WTC11 (cell line): ENCODE measurements around the gene KRT16. TPM values are rescaled to one million over a fixed set of nuclear protein-coding genes. Genes with fewer than 3 reads are reported as not detected.

Experiments
- ATAC-seq: fragments of 200-7000 bp; cut with Tn5 transposase; 2 replicates; pipeline ENCODE4 v1.10.0; 2021; ENCODE audit warnings: mild to moderate bottlenecking, moderate library complexity
- CTCF ChIA-PET: fragments of 300-600 bp; sonication (Branson Sonifier 250); formaldehyde crosslinking; loops from one replicate; lab custom pipeline; 2021; ENCODE audit warnings: antibody characterized with exemption; lab: Charles Lee
- POLR2A ChIA-PET: fragments of 350-600 bp; sonication (Branson Sonifier 250); formaldehyde crosslinking; loops from one replicate; lab custom pipeline; 2021; ENCODE audit warnings: antibody characterized with exemption; lab: Charles Lee
- DNase-seq: peaks from one replicate; pipeline ENCODE4 v3.0.0; 2021; ENCODE audit warnings: low spot score
- H3K27ac Mint-ChIP-seq: 2 replicates; pipeline ENCODE4 v1.8.0; 2021; ENCODE audit warnings: mixed read lengths
- H3K27me3 Mint-ChIP-seq: 2 replicates; pipeline ENCODE4 v1.8.0; 2021; ENCODE audit warnings: low read depth, mild to moderate bottlenecking, moderate library complexity, mixed read lengths
- H3K36me3 Mint-ChIP-seq: 2 replicates; pipeline ENCODE4 v1.8.0; 2021; ENCODE audit warnings: mixed read lengths
- H3K4me1 Mint-ChIP-seq: 2 replicates; pipeline ENCODE4 v1.8.0; 2022; ENCODE audit warnings: mixed read lengths
- H3K4me3 Mint-ChIP-seq: 2 replicates; pipeline ENCODE4 v1.8.0; 2021; ENCODE audit warnings: mild to moderate bottlenecking, moderate library complexity, mixed read lengths
- H3K9me3 Mint-ChIP-seq: 2 replicates; pipeline ENCODE4 v1.8.0; 2021; ENCODE audit warnings: mixed read lengths
- AR ChIP-seq: fragments of 250-450 bp; sonication (Bioruptor Pico); IDR thresholded peaks from 2 replicates; pipeline ENCODE4 v1.9.0; 2021; ENCODE audit warnings: mild to moderate bottlenecking
- ATF1 ChIP-seq: sonication (generic); formaldehyde crosslinking; IDR thresholded peaks from 2 replicates; pipeline ENCODE4 v1.8.1; 2023; ENCODE audit warnings: mild to moderate bottlenecking, moderate library complexity, missing genetic modification reagents
- CTCF ChIP-seq: fragments of 200-600 bp; IDR thresholded peaks from 2 replicates; pipeline ENCODE4 v1.8.0; 2022; ENCODE audit warnings: antibody characterized with exemption
- E2F1 ChIP-seq: sonication (generic); formaldehyde crosslinking; IDR thresholded peaks from 2 replicates; pipeline ENCODE4 v1.8.0; 2022; ENCODE audit warnings: mild to moderate bottlenecking, missing genetic modification reagents
- ELF4 ChIP-seq: sonication (generic); formaldehyde crosslinking; IDR thresholded peaks from 2 replicates; pipeline ENCODE4 v1.8.1; 2022; ENCODE audit warnings: low read depth, mild to moderate bottlenecking, moderate library complexity, missing genetic modification reagents
- EMX1 ChIP-seq: fragments of 250-450 bp; sonication (Bioruptor Pico); IDR thresholded peaks from 2 replicates; pipeline ENCODE4 v1.8.0; 2021; ENCODE audit warnings: mild to moderate bottlenecking
- ETV6 ChIP-seq: sonication (generic); formaldehyde crosslinking; IDR thresholded peaks from 2 replicates; pipeline ENCODE4 v1.8.1; 2022; ENCODE audit warnings: mild to moderate bottlenecking, missing genetic modification reagents
- GABPB1 ChIP-seq: sonication (generic); formaldehyde crosslinking; IDR thresholded peaks from 2 replicates; pipeline ENCODE4 v1.8.1; 2023; ENCODE audit warnings: mild to moderate bottlenecking, missing genetic modification reagents
- JAZF1 ChIP-seq: fragments of 250-450 bp; sonication (Bioruptor Pico); IDR thresholded peaks from 2 replicates; pipeline ENCODE4 v1.9.0; 2021; ENCODE audit warnings: moderate library complexity, mild to moderate bottlenecking, inconsistent platforms
- MYBL2 ChIP-seq: sonication (generic); formaldehyde crosslinking; IDR thresholded peaks from 2 replicates; pipeline ENCODE4 v1.8.1; 2023; ENCODE audit warnings: mild to moderate bottlenecking, moderate library complexity, missing genetic modification reagents
- NFYB ChIP-seq: sonication (generic); formaldehyde crosslinking; conservative IDR thresholded peaks from 2 replicates; pipeline ENCODE4 v1.8.0; 2022; ENCODE audit warnings: low read depth, missing genetic modification reagents
- TEAD1 ChIP-seq: sonication (generic); formaldehyde crosslinking; IDR thresholded peaks from 2 replicates; pipeline ENCODE4 v1.8.0; 2022; ENCODE audit warnings: mild to moderate bottlenecking, missing genetic modification reagents
- TEAD4 ChIP-seq: sonication (generic); formaldehyde crosslinking; IDR thresholded peaks from 2 replicates; pipeline ENCODE4 v1.8.0; 2022; ENCODE audit warnings: mild to moderate bottlenecking, missing genetic modification reagents
- ZBTB21 ChIP-seq: sonication (generic); formaldehyde crosslinking; IDR thresholded peaks from 2 replicates; pipeline ENCODE4 v1.8.1; 2023; ENCODE audit warnings: mild to moderate bottlenecking, missing genetic modification reagents, borderline replicate concordance
- ZBTB43 ChIP-seq: sonication (generic); formaldehyde crosslinking; IDR thresholded peaks from 2 replicates; pipeline ENCODE4 v1.8.1; 2023; ENCODE audit warnings: mild to moderate bottlenecking, missing genetic modification reagents
- ZNF219 ChIP-seq: sonication (generic); formaldehyde crosslinking; IDR thresholded peaks from 2 replicates; pipeline ENCODE4 v1.8.0; 2023; ENCODE audit warnings: missing genetic modification reagents, mild to moderate bottlenecking, borderline replicate concordance
- ZNF232 ChIP-seq: sonication (generic); formaldehyde crosslinking; IDR thresholded peaks from 2 replicates; pipeline ENCODE4 v1.8.0; 2022; ENCODE audit warnings: mild to moderate bottlenecking, missing genetic modification reagents
- ZNF281 ChIP-seq: sonication (generic); formaldehyde crosslinking; IDR thresholded peaks from 2 replicates; pipeline ENCODE4 v1.8.0; 2023; ENCODE audit warnings: mild to moderate bottlenecking, missing genetic modification reagents
- ZNF416 ChIP-seq: fragments of 250-450 bp; sonication (Bioruptor Pico); IDR thresholded peaks from 2 replicates; pipeline ENCODE4 v1.9.0; 2021; ENCODE audit warnings: mild to moderate bottlenecking, inconsistent platforms
- ZNF423 ChIP-seq: fragments of 250-450 bp; sonication (Bioruptor Pico); IDR thresholded peaks from 2 replicates; pipeline ENCODE4 v2.1.2; 2022; ENCODE audit warnings: mild to moderate bottlenecking, moderate library complexity
- total RNA-seq: library from RNA; stranded (reverse); gene quantifications from 3 replicates; pipeline ENCODE4 v1.2.3, GENCODE V29; 2021

The KRT16 gene
- total RNA-seq, 1 experiment from 2014 or later, result not detected

GRCh38 chr17:41581366-41582060 lies 31.1 kb downstream of the KRT16 start:
- H3K4me1 Mint-ChIP-seq, result peaks cover 11% of the 10 kb centered on the region
- no peak overlapping the region for H3K27ac Mint-ChIP-seq
- H3K36me3 Mint-ChIP-seq, result no peaks in the 10 kb centered on the region
- no peak for ATAC-seq
- no peak overlapping the region for H3K4me3 Mint-ChIP-seq
- no peaks in the 10 kb centered on the region; the same call in 1 of the 2 replicates for H3K9me3 Mint-ChIP-seq
- CTCF ChIA-PET, result interaction anchor here (0.7 to 3.8 kb wide), 7 partner anchors 32 to 84 kb away, joined by 3 to 22 read pairs (median 5); no protein-coding TSS in a partner anchor
- no peak for DNase-seq
- TF ChIP-seq MYBL2 (CRISPR knock-in tag), result no peak
- no peak for TF ChIP-seq NFYB
- TF ChIP-seq ZNF416, result no peak
- TF ChIP-seq AR, result no peak
- TF ChIP-seq TEAD1 (CRISPR knock-in tag), result no peak
- TF ChIP-seq ZNF423 (CRISPR knock-in tag), result no peak
- no peak for TF ChIP-seq ATF1 (CRISPR knock-in tag)
- TF ChIP-seq EMX1 (CRISPR knock-in tag), result no peak
- TF ChIP-seq ZNF219, result no peak
- no peak for TF ChIP-seq CTCF
- no peak for TF ChIP-seq ZNF281 (CRISPR knock-in tag)
- no peak for TF ChIP-seq ELF4 (CRISPR knock-in tag)
- TF ChIP-seq ZNF232 (CRISPR knock-in tag), result no peak
- no peak for TF ChIP-seq ETV6 (CRISPR knock-in tag)
- no peak for TF ChIP-seq ZBTB43 (CRISPR knock-in tag)
- TF ChIP-seq JAZF1, result no peak
- TF ChIP-seq TEAD4 (CRISPR knock-in tag), result no peak
- no peak for TF ChIP-seq E2F1 (CRISPR knock-in tag)
- no peak for TF ChIP-seq GABPB1
- no peak for TF ChIP-seq ZBTB21 (CRISPR knock-in tag)
- POLR2A ChIA-PET, result no interaction called here
- peaks cover 26% of the 10 kb centered on the region for H3K27me3 Mint-ChIP-seq
